Sigmoid colon (tissue), 7 donors: ENCODE measurements around the gene SRSF8. TPM values are rescaled to one million over a fixed set of nuclear protein-coding genes. Genes with fewer than 3 reads are reported as not detected.
A peak's percentile ranks its signal among the peaks of the same experiment; 100 is the strongest.

Experiments used
- DNase-seq: peaks from one replicate; pipeline ENCODE4 v3.0.0-alpha.2; 2019
- H3K27ac ChIP-seq, 4 donors: fragments of 200-600 bp; sonication (generic); one replicate each; pipeline ENCODE4 v1.5.1; 2016 to 2019; ENCODE audit warnings: mild to moderate bottlenecking in 1 of 4
- H3K27me3 ChIP-seq, 3 donors: fragments of 200-600 bp; sonication (generic); one replicate each; pipeline ENCODE4 v1.5.1; 2019; ENCODE audit warnings: mild to moderate bottlenecking in 1 of 3
- H3K36me3 ChIP-seq, 4 donors: fragments of 200-600 bp; sonication (generic); one replicate each; pipeline ENCODE4 v1.5.1; 2016 to 2019
- H3K4me1 ChIP-seq, 4 donors: fragments of 200-600 bp; sonication (generic); one replicate each; pipeline ENCODE4 v1.5.1; 2017 to 2019
- H3K4me3 ChIP-seq, 4 donors: fragments of 200-600 bp; sonication (generic); one replicate each; pipeline ENCODE4 v1.5.1; 2017 to 2019; ENCODE audit warnings: mild to moderate bottlenecking in 2 of 4, moderate library complexity in 1 of 4
- H3K9me3 ChIP-seq, 4 donors: fragments of 200-600 bp in 3 of 4; sonication (generic) in 3 of 4; one replicate each; pipeline versions ENCODE4 v1.5.1 to v1.6.1; 2013 to 2019
- EP300 ChIP-seq, 4 donors: sonication (generic); formaldehyde crosslinking; IDR thresholded peaks; one replicate each; pipeline ENCODE4 v1.6.1; 2017; ENCODE audit warnings: antibody characterized with exemption in 4 of 4
- POLR2A ChIP-seq, 2 donors: fragments of 450-650 bp; IDR thresholded peaks; one replicate each; pipeline ENCODE4 v1.6.1; 2016; ENCODE audit warnings: antibody characterized with exemption in 2 of 2, mild to moderate bottlenecking in 2 of 2, moderate library complexity in 2 of 2
- POLR2AphosphoS5 ChIP-seq, 4 donors: sonication (generic); formaldehyde crosslinking; IDR thresholded peaks; one replicate each; pipeline ENCODE4 v1.6.1; 2017; ENCODE audit warnings: antibody characterized with exemption in 4 of 4
- WGBS, 2 donors: extraction: QIAGEN DNeasy Blood & Tissue Kit; methylation state at CpG; one replicate each; pipeline ENCODE4 v1.1.7; 2013; 5-methylcytosine and 5-hydroxymethylcytosine counted together
- intact Hi-C: fragments of 100-400 bp; cut with DNase I; formaldehyde crosslinking; loops from one replicate; pipeline ENCODE4 v1.15.1; 2023
- polyA plus RNA-seq, 3 donors: library from polyadenylated mRNA; stranded (reverse); fragments of 200-250 nt; gene quantifications; one replicate each; pipeline ENCODE4 v1.2.3, GENCODE V29; 2013
- total RNA-seq, 4 donors: library from RNA; depleted of rRNA; stranded (reverse); fragments of >200 nt; gene quantifications; one replicate each; pipeline ENCODE4 v1.1.0, GENCODE V29; 2016
- TF ChIP-seq, protein P1 (sequence below), 4 experiments: fragments of 450-650 bp in 3 of 4; fragments of 200-600 bp in 1 of 4; IDR thresholded peaks; one replicate each; pipeline ENCODE4 v1.5.1; 2016 to 2019; ENCODE audit warnings: antibody characterized with exemption in 4 of 4, mild to moderate bottlenecking in 3 of 4, moderate library complexity in 2 of 4
- donor health status: healthy with polysubstance abuse.
- donor health status: Bipolar disorder and iron deficiency.
- donor health status: healthy.

SRSF8 gene
- total and polyA plus RNA-seq, 7 donors = 15.0 to 54.7 (median 30.4) TPM

DNA sequence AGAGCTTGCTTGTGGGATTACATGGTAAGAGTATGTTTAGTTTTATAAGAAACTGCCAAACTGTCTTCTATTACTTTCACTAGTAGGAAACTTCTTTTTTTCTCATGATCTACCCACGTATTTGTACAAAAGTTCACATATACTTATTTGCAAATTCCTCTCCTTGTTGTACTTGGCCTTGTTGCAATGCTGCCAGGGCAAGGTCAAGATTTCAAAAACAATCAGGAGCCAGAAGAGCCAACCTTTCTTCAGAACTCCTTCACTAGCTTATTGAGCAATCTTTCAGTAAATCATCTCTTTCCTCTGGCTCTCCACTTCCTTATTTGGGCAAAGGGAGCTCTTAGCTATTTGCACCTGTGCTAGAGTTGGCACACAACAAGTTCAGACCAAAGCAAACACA, 9.7 kb downstream of the SRSF8 start:
- Histone ChIP-seq H3K27me3 (no peaks in the 10 kb centered on the region), H3K27ac (peak overlapping the region in 1 of 4 donors; percentile 31), H3K4me3 (no peak overlapping the region), H3K4me1 (peaks cover 0 to 8% (median 2%) of the 10 kb centered on the region in 4 donors), H3K9me3 (no peaks in the 10 kb centered on the region), H3K36me3 (no peaks in the 10 kb centered on the region)
- TF ChIP-seq POLR2AphosphoS5 (IDR thresholded peaks at IDR 0.05) (peak in 1 of 4 donors; percentile 14), EP300 (IDR thresholded peaks at IDR 0.05) (no peak)
- no peak for DNase-seq
- WGBS, 2 donors = 1 to 10% methylated on average over 1 of the region's 1 CpG
- intact Hi-C loops = no loop called here

DNA sequence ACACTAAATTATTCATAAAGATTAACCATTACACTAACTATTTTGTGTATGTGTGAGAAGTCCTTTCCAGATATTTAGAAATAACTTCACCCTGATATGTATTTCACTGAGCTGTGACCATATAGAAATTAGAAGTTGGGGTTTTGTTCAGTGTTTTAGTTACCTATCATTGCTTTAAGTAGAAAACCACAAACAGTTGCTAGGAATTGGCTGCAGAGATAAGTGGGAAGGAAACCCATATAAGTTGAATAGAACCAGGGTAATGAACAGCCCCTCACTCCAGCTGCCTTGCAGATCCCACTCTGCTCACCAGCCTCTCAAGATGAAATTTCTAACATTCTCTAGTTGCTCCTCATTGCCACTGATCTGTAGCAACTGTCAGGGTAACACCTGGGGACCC, 10.3 kb downstream of the SRSF8 start:
- TF ChIP-seq, protein P1, sequence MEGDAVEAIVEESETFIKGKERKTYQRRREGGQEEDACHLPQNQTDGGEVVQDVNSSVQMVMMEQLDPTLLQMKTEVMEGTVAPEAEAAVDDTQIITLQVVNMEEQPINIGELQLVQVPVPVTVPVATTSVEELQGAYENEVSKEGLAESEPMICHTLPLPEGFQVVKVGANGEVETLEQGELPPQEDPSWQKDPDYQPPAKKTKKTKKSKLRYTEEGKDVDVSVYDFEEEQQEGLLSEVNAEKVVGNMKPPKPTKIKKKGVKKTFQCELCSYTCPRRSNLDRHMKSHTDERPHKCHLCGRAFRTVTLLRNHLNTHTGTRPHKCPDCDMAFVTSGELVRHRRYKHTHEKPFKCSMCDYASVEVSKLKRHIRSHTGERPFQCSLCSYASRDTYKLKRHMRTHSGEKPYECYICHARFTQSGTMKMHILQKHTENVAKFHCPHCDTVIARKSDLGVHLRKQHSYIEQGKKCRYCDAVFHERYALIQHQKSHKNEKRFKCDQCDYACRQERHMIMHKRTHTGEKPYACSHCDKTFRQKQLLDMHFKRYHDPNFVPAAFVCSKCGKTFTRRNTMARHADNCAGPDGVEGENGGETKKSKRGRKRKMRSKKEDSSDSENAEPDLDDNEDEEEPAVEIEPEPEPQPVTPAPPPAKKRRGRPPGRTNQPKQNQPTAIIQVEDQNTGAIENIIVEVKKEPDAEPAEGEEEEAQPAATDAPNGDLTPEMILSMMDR (IDR thresholded peaks at IDR 0.05) = no peak
- TF ChIP-seq EP300 (IDR thresholded peaks at IDR 0.05) (no peak), POLR2AphosphoS5 (IDR thresholded peaks at IDR 0.05) (no peak), POLR2A (IDR thresholded peaks at IDR 0.05) (no peak)
- H3K27ac ChIP-seq = no peak overlapping the region
- no peak overlapping the region for H3K4me3 ChIP-seq
- intact Hi-C loops = no loop called here
- no peaks in the 10 kb centered on the region for H3K9me3 ChIP-seq
- no peaks in the 10 kb centered on the region for H3K27me3 ChIP-seq
- no peaks in the 10 kb centered on the region for H3K36me3 ChIP-seq
- no peak for DNase-seq
- H3K4me1 ChIP-seq = peaks cover 0 to 8% (median 2%) of the 10 kb centered on the region in 4 donors

DNA sequence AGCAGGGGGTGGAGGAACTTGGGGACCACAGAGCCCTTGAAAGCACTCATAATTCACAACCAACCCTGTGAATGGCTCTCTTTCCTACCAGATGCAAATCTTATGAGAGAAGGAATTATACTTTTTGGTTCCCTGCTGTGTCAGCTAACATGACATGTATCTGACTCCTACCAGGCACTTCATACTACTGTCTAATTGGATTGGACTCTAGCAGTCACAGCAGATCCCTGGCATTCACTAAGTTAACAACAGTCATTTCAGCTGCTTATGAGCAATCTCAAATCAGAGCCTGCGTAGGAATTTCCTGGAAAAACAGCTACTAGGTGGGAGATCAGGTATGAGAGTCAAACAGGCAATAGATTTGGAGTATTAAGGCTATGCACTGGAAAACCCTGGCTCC, 11.8 kb downstream of the SRSF8 start:
- DNase-seq = no peak
- TF ChIP-seq EP300 (IDR thresholded peaks at IDR 0.05) (no peak), POLR2AphosphoS5 (IDR thresholded peaks at IDR 0.05) (no peak), POLR2A (IDR thresholded peaks at IDR 0.05) (no peak)
- TF ChIP-seq, protein P1 (IDR thresholded peaks at IDR 0.05) = no peak
- Histone ChIP-seq H3K27ac (no peak overlapping the region), H3K27me3 (no peaks in the 10 kb centered on the region), H3K9me3 (no peaks in the 10 kb centered on the region), H3K4me1 (peaks cover 0 to 8% (median 2%) of the 10 kb centered on the region in 4 donors), H3K4me3 (no peak overlapping the region), H3K36me3 (no peaks in the 10 kb centered on the region)
- intact Hi-C loops = no loop called here
- WGBS, 2 donors = 52 to 73% methylated on average over 1 of the region's 1 CpG

DNA sequence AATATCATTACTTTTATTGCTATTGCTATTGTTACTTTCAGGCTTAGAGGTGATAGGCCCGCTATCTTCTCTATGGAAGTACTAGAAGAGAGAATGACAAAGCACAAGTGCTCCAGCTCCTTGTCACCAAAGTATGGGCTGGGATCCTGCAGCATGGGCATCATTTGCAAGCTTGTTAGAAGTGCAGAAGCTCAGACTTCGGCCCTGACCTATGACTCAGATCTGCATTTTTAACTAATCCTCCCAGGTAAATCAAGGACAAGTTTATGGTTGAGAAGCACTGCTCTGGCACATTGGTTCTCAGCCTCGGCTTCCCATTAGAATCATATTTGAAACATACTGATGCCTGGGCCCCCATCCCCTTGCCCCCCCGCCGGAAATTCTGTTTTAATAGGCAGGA, 14.3 kb downstream of the SRSF8 start:
- no peak for TF ChIP-seq POLR2AphosphoS5 (IDR thresholded peaks at IDR 0.05)
- TF ChIP-seq, protein P1 (IDR thresholded peaks at IDR 0.05) = no peak
- TF ChIP-seq POLR2A (IDR thresholded peaks at IDR 0.05) = no peak
- TF ChIP-seq EP300 (IDR thresholded peaks at IDR 0.05) = no peak
- 75% methylated on average over 5 of the region's 5 CpGs for WGBS, 2 donors
- H3K27ac ChIP-seq = peak overlapping the region in 2 of 4 donors; percentile 29 to 42
- no peak overlapping the region for H3K4me3 ChIP-seq
- intact Hi-C loops = no loop called here
- H3K27me3 ChIP-seq = no peaks in the 10 kb centered on the region
- no peaks in the 10 kb centered on the region for H3K9me3 ChIP-seq
- no peaks in the 10 kb centered on the region for H3K4me1 ChIP-seq
- H3K36me3 ChIP-seq = no peaks in the 10 kb centered on the region
- DNase-seq = no peak

DNA sequence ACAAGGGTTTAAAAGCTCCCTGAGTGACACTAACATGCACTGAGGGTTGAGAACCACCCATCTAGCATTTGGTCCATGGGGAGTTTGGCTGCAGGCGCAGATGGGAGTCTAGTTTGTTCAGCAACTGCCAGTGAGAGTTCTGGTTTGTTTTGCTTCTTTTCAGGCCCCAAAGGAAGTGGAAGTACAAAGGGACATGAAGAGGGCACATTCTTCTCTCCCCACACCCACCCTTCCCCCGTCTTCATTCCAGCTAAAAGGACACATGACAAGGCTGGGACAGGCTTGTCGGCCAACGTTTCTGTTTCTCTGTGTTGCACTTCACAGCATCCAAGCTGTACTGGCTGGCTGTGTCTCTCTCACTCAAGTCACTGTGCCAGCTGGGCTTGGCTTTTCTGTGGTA, 14.7 kb downstream of the SRSF8 start:
- Histone ChIP-seq H3K4me3 (no peak overlapping the region), H3K9me3 (no peaks in the 10 kb centered on the region), H3K4me1 (no peaks in the 10 kb centered on the region), H3K27ac (peak overlapping the region; percentile 42 to 66 (median 44)), H3K27me3 (no peaks in the 10 kb centered on the region), H3K36me3 (no peaks in the 10 kb centered on the region)
- intact Hi-C loops = no loop called here
- 57 to 85% methylated on average over 4 of the region's 4 CpGs for WGBS, 2 donors
- no peak for TF ChIP-seq EP300 (IDR thresholded peaks at IDR 0.05)
- TF ChIP-seq POLR2A (IDR thresholded peaks at IDR 0.05) = no peak
- TF ChIP-seq POLR2AphosphoS5 (IDR thresholded peaks at IDR 0.05) = peak; percentile 8 to 70 (median 46)
- TF ChIP-seq, protein P1 (IDR thresholded peaks at IDR 0.05) = no peak
- DNase-seq = peak; percentile 78
